GM12878 (cell line): ENCODE results near the gene DHX16. TPM values are rescaled to one million over a fixed set of nuclear protein-coding genes. Genes with fewer than 3 reads are reported as not detected.

ENCODE experiments used
- IKZF1 ChIP-seq: fragments of 450-650 bp; conservative IDR thresholded peaks from 2 replicates; pipeline ENCODE4 v1.6.1; 2017; ENCODE audit warnings: antibody characterized with exemption, mild to moderate bottlenecking
- IKZF2 ChIP-seq, 2 experiments: fragments of 450-650 bp; IDR thresholded peaks; 2 replicates each; pipeline ENCODE4 v1.6.1; 2017; ENCODE audit warnings: mild to moderate bottlenecking in 2 of 2, moderate library complexity in 2 of 2
- NRF1 ChIP-seq: conservative IDR thresholded peaks from 2 replicates; pipeline ENCODE4 v1.6.1; 2011; ENCODE audit warnings: mild to moderate bottlenecking, low read depth, low read length, improper control_type of control experiment
- PAX5 ChIP-seq: IDR thresholded peaks from 2 replicates; pipeline ENCODE4 v1.6.1; 2011; ENCODE audit warnings: low read depth, low read length, borderline replicate concordance
- SUZ12 ChIP-seq: fragments of 200-600 bp; sonication (generic); IDR thresholded peaks from one replicate; pipeline ENCODE4 v1.6.1; 2018; ENCODE audit warnings: antibody characterized with exemption, mild to moderate bottlenecking; ENCODE audit not compliant: unreplicated experiment
- YY1 ChIP-seq: IDR thresholded peaks from 2 replicates; pipeline ENCODE4 v1.6.1; 2011; ENCODE audit warnings: low read depth, mild to moderate bottlenecking, low read length
- polyA plus RNA-seq, 11 experiments: library from polyadenylated mRNA; depleted of rRNA in 4 of 11; unstranded in 6 of 11; stranded (reverse) in 5 of 11; fragments of >200 nt; fragmentation: Nextera tagmentation in 4 of 11; fragmentation: Illumina TruSeq in 1 of 11; extraction: Ambion mirVana in 4 of 11; extraction: Trizol in 1 of 11; gene quantifications; 1 replicate in 1 of 11; 2 replicates in 10 of 11; pipeline versions ENCODE4 v1.2.1 to v1.2.3, GENCODE V29; 2011 to 2016; ENCODE audit warnings: inconsistent platforms in 2 of 11, missing spikeins in 2 of 11, low read depth in 1 of 11
- total RNA-seq, 4 experiments: library from RNA; depleted of rRNA in 3 of 4; stranded (reverse); fragments of >200 nt in 3 of 4; fragmentation: Illumina TruSeq in 1 of 4; extraction: Trizol in 1 of 4; gene quantifications; 2 replicates each; pipeline versions ENCODE4 v1.2.1 to v1.2.3, GENCODE V29; 2013 to 2021
- TF ChIP-seq, protein P1 (sequence below): fragments of 450-650 bp; IDR thresholded peaks from 2 replicates; pipeline ENCODE4 v1.6.1; 2017; ENCODE audit warnings: mild to moderate bottlenecking, moderate library complexity
- TF ChIP-seq, protein P2 (sequence below): fragments of 150-350 bp; IDR thresholded peaks from 2 replicates; pipeline ENCODE4 v1.6.1; 2014; ENCODE audit warnings: mild to moderate bottlenecking, low read depth, low read length

Gene DHX16
- total and polyA plus RNA-seq, 10 of the 15 experiments (the other 5 are each of a cell fraction or from before 2014, with no cell fraction given): 10.1 to 41.4 (median 38.3) TPM

DNA sequence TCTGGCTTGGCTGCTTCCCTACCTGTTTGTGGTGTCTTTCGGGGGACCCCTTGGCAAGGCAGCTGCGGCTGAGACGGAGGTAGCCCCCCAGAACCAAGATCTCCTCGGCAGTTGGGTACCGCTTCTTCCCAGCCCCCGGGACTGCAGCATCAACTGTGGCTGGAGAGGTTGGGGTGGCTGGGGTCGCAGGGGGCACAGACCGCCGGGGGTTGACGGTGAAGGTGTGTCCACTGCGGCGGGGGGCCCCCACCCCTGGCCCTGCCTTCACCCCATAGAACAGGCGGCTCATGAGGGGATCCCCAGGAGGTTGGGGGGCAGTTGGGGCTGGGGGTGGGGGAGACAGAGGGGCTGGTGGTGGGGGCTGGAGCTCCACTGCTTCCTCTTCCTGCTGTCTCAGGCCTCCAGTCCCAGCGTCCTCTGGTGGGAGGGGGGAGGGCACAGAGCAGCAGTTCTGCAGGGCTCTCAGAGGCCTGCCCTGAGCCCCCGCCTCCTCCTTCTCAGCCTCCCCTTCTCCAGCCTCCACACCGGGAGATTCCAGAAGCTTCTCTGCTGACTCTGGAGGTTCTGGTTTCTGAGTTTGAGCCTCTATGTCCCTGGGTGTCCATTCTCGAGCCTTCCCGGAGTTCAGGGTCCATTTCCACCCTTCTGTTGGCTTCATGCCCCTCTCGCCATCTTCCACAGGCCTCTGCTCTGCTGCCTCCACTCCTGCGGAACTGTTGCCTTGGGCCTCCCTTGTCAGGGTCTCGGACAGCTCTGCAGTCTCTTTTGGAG, 11.8 kb upstream of the DHX16 start (continued):
- TF ChIP-seq, protein P1, sequence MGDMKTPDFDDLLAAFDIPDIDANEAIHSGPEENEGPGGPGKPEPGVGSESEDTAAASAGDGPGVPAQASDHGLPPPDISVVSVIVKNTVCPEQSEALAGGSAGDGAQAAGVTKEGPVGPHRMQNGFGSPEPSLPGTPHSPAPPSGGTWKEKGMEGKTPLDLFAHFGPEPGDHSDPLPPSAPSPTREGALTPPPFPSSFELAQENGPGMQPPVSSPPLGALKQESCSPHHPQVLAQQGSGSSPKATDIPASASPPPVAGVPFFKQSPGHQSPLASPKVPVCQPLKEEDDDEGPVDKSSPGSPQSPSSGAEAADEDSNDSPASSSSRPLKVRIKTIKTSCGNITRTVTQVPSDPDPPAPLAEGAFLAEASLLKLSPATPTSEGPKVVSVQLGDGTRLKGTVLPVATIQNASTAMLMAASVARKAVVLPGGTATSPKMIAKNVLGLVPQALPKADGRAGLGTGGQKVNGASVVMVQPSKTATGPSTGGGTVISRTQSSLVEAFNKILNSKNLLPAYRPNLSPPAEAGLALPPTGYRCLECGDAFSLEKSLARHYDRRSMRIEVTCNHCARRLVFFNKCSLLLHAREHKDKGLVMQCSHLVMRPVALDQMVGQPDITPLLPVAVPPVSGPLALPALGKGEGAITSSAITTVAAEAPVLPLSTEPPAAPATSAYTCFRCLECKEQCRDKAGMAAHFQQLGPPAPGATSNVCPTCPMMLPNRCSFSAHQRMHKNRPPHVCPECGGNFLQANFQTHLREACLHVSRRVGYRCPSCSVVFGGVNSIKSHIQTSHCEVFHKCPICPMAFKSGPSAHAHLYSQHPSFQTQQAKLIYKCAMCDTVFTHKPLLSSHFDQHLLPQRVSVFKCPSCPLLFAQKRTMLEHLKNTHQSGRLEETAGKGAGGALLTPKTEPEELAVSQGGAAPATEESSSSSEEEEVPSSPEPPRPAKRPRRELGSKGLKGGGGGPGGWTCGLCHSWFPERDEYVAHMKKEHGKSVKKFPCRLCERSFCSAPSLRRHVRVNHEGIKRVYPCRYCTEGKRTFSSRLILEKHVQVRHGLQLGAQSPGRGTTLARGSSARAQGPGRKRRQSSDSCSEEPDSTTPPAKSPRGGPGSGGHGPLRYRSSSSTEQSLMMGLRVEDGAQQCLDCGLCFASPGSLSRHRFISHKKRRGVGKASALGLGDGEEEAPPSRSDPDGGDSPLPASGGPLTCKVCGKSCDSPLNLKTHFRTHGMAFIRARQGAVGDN: peak; percentile 35; the same call in 1 of the 2 replicates
- TF ChIP-seq IKZF1 (0 out of 2 replicates have a peak, but pooled peaks have one; percentile 21), IKZF2 (IDR thresholded peaks at IDR 0.05) (peak in 1 of 2 experiments; percentile 13; a peak in 2 of 4 replicates), YY1 (0 out of 2 replicates have a peak, but pooled peaks have one; percentile 7), SUZ12 (no peak), NRF1 (no peak), PAX5 (no peak)
- TF ChIP-seq, protein P2, sequence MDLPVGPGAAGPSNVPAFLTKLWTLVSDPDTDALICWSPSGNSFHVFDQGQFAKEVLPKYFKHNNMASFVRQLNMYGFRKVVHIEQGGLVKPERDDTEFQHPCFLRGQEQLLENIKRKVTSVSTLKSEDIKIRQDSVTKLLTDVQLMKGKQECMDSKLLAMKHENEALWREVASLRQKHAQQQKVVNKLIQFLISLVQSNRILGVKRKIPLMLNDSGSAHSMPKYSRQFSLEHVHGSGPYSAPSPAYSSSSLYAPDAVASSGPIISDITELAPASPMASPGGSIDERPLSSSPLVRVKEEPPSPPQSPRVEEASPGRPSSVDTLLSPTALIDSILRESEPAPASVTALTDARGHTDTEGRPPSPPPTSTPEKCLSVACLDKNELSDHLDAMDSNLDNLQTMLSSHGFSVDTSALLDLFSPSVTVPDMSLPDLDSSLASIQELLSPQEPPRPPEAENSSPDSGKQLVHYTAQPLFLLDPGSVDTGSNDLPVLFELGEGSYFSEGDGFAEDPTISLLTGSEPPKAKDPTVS: peak; percentile 91
